ENCODE data around the gene CHRNA10.

Gene CHRNA10

DNA sequence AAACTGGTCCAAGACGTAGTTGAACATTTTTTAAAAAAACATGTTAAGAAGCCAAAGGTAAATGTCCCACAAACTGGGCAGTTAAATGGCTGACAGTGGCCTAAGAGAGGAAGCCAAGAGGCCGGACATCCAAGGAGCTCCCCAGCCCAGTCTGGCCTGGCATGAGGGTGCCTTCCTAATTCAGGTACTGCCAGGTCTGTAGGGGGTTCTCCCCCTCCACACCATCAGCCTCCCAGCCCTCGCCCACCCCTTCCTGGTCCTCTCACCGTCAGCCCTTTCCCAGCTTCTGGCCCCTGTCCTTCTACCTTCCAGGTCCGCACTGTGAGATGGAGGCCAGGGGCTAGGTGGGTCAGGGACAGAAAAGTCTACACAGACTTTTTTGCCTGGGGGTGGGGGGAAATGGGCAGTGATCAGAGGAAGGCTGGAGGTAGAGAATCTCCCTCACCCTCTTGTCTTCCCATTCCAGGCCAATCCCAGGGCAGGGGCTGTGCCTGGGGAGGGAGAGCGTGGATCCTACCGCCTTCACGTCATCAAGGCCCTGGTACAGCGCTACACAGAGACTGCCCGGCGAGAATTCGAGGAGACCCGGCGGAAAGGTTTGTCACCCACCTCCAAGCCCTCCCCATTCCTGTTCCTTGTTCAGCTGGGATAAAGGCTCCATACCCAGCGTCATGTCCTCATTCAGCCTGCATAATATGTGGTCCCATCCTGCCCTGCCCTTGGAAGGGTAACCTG lies 35.4 kb downstream of the CHRNA10 start:
- no peak for DNase-seq (ENCODE audit: low read depth, low spot score)

DNA sequence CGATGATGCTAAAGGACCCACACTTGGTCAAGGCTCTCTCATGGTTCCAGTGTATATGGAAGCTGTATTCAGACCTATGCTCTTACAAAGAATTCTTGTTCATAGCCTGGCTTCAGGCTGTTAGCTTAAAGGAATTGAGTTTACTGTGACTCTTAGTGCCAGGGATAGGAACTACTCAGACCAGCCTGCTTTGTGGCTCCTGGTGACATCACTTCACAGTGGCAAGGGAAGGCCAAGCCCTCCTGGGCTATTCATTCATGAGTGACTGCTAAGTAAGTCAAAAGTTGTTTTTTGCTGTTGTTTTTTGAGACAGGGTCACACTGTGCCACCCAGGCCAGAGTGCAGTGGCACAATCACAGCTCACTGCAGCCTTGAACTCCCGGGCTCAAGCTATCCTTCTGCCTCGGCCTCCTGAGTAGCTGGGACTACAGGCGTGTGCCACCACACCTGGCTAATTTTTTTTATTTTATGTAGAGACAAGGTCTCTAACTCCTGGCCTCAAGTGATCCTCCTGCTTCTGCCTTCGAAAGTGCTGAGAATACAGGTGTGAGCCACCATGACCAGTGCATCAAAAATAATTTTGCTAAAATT lies 39.0 kb downstream of the CHRNA10 start:
- no peak for DNase-seq (ENCODE audit: low read depth, low spot score)

DNA sequence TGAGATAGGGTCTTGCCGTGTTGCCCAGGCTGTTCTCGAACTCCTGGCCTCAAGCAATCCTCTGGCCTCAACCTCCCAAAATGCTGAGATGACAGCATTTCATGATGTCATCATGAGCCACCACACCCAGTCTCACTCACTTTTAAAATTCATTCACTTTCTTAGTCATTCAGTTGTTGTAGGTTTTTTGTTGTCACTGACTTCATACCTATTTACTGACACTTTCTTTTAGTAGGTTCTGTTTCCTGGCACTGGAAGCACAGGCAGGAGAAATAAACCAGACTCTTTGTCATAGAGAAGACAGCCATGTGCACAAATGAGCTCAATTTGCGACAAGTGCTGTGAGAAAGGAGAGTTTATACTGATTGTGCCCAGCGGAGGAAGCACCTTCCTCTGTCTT lies 39.9 kb downstream of the CHRNA10 start:
- no peak for DNase-seq (ENCODE audit: low read depth, low spot score)

DNA sequence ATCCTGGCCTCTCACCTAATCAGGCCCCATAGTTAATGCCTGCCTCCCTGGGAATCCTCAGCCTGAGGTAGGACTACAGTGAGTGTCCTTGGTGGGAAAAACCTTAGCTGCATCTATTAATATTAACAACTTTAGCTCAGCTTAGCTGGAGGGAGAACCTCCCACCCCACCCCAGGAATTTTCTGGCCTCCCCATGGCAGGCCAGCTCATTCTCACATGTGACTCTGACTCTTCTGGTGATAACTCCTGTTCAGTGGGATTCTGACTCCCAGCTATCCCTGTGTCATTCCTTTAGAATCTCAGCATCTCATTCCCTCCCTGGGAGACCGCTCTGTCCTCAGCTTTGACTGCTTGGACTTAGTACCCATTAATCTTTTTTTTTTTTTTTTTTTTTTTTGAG lies 43.9 kb downstream of the CHRNA10 start:
- DNase-seq (ENCODE audit: low read depth, low spot score) = no peak

DNA sequence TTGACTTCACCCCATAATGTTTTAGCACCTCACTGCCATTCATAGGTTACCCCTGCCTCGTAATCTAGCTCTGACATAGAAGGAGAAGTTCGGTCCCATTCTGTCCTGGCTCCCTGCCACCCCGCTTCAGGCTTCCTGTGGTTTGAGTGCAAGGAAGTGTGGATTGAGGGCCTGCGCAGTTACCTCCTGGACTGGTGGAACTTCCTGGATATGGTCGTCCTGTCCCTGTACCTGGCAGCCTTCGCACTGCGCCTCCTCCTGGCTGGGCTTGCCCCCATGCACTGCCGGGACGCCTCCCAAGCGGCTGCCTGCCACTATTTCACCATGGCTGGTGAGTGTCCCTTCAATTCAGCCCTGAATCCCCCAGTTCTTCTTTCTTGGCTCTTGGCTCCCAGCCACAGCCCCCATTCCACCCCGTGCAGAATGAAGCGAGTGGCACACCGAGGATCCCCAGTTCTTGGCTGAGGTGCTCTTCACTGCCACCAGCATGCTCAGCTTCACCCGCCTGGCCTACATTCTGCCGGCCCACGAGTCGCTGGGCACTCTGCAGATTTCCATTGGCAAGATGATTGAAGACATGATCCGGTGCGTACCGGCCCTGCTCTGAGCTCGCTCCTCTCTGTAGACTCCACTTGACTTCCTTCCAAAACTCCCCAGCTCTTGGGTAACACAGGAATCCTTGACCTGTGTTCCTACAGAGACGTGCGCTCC lies 44.8 kb downstream of the CHRNA10 start:
- no peak for DNase-seq (ENCODE audit: low read depth, low spot score)

DNA sequence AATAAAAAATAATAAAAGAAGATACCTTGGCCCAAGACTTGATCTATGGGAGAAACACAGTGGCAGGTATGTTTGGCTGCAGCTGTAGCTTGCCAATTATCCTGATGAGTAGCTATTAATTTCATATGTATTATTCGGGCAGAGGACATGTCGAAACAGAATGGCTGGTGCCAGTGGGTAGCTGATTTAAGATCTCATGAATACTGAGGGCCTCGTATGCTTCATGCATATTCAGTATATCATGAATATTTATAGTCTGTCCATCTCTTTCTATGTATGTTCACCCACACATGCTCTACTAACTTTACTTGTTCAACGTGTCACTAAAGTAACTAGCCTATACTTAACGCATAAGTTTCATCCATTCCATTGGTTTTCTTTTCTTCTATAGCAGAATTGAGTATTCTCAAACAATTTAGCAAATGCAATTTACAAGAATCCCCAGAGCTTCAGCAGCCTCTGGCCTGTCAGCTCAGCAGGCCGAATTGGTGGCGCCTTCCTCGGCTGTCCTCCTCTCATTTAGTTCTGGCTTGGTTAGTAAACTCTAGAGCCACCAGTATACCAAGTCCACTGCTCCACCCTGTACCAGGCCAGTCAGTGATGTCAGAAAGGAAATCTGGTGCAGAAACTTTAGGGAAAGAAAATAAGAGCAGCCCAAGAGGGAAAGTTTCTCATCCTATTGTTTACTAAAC lies 47.3 kb downstream of the CHRNA10 start:
- DNase-seq (ENCODE audit: low read depth, low spot score) = no peak

DNA sequence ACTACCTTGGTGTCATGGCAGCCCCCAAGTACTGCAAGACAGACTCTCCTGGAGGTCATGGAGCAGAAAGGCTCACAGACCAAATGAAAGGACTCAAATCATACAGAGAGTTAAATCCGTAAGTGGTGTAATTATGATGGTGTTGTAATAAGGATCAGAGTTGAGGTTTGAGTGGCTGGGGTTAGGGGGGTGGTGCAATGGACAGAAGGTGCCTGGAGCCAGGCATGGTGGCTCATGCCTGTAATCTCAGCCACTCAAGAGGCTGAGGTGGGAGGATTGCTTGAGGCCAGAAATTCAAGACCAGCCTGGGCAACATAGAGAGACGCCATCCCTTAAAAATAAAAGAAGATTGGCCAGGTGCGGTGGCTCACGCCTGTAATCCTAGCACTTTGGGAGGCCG lies 48.1 kb downstream of the CHRNA10 start:
- DNase-seq (ENCODE audit: low read depth, low spot score) = no peak

DNA sequence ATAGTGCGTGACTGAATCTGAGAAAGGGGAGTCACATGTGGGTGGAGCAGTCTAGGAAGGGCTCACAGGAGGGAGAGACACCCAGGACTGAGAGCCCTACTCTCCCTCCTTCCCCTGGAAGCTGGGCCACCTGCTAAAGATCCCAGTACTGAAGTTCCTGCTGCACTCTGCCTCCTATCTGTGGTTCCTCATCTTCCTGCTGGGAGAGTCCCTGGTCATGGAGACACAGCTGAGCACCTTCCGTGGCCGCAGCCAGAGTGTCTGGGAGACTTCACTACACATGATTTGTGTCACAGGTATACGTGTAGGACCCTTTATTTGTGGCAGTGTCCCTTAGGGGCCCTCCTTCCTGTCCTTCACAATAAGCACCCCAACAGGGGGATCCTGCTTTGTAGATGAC lies 48.7 kb downstream of the CHRNA10 start:
- DNase-seq (ENCODE audit: low read depth, low spot score) = no peak

DNA sequence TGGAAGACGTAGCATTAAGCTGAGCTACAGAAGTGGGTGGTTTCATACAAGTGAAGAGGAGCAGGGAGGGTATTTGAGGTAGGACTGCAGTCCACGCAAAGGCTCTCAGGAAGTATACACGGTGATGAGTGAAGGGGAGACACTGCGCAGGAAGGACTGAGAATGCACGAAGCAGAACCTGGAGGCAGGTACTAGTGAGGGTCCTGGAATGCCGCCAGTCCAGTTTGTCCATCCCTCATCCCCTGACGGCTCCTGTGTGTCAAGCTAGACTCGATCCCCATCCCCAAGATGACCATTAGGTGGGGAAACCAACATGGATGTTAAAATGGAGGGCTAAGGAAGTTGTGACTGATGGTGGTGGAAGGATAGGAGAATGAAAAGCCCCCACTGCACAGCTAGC lies 53.2 kb downstream of the CHRNA10 start:
- DNase-seq (ENCODE audit: low read depth, low spot score) = no peak

DNA sequence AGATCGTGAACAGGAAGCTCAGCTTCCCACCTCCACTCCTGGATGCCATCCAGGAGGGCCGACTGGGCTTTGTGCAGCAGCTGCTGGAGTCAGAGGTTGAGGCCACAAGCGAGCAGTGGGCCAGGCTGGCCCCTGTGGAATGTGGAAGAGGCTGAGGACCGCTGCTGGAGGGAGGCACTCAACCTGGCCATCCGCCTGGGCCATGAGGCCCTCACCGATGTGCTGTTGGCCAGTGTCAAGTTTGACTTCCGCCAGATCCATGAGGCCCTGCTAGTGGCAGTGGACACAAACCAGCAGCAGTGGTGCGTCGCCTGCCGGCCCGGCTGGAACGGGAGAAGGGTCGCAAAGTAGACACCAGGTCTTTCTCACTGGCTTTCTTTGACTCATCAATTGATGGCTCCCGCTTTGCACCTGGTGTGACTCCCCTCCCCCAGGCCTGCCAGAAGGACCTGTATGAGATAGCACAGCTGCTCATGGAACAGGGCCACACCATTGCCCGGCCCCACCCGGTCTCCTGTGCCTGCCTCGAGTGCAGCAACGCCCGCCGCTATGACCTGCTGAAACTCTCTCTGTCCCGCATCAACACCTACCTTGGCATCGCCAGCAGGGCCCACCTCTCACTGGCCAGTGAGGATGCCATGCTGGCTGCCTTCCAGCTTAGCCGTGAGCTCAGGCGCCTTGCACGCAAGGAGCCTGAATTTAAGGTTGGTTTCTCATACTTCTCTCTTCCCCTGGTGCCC lies 54.3 kb downstream of the CHRNA10 start:
- no peak for DNase-seq (ENCODE audit: low read depth, low spot score)

DNA sequence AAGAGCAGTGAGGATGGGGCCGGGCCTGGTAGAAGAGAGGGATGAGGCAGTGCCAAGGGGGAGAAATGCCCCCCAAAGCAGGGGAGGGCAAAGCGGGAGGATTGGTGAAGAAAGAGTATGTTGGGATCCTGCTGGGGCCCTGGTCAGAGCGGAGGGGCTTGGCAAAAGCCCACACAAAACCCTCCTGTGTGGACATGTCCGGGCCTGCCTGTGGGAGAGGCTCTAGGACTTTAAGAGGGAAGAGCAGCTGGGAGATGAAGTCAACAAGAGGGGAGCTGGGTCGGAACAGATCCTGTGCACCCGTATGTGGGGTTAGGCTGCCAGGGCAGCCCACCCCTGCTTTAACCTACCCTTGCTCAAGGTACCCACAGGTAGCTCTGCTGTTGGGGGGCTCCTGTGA lies 55.2 kb downstream of the CHRNA10 start:
- no peak for DNase-seq (ENCODE audit: low read depth, low spot score)

All from iPS DF 19.7 (cell line).